Activated T-helper 1 cell treated with anti-CD3 and anti-CD28 coated beads, Interleukin-2, amount 50 U/mL, for 16 hours (primary cell): ENCODE data around the gene ZBTB46.

Experiments used
- DNase-seq, 2 donors: peaks; one replicate each; pipeline ENCODE4 v3.0.0-alpha.2; 2020; ENCODE audit warnings: low read depth in 1 of 2, low spot score in 1 of 2

ZBTB46 gene

DNA sequence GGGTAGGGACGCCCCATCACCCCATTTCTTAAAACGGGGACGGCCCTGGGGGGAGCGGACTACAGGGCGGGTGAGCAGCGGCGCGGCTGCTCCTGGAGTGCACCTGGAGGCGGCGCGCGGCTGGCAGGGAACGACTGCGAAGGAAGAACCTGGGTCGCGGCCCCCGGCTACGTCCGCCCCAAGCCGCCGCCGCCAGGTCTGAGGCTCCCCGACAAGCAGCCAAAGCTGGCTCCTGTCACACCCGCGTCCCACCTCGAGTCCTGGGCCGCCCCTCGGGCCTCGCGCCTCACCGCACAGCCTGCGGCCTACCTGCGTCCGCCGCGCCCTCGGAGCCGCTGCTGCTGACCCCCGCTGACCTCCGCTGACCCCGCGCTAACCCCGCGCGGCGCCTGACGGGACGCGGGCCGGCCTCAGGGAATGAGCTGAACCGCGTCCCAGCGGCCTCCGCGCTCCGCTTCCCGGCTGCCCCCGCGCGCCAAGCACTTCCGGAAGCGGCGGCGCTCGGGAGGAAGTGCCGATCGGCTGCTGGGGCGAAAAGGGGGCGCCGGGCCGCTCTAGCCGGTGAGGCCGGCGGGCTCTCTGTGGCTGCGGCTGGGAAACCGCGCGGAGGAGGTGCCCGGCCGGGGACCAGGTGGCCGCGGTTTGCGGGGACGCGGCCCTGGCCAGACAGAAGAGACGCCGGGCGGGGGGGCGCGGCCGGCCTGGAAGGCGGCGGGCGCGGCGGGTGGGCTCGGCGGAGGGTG, 123.3 kb downstream of the ZBTB46 start, which contains the start of the genes ARFRP1 and ZGPAT:
Gene ARFRP1 (minus strand): TSS at position 419 of the 743 bp plus-strand sequence. CDS start 885 bp downstream, outside the sequence.
Gene ZGPAT (plus strand): TSS at position 482 of the 743 bp plus-strand sequence. CDS start 542 bp downstream, outside the sequence.
- peak; percentile 69 to 86 for DNase-seq

DNA sequence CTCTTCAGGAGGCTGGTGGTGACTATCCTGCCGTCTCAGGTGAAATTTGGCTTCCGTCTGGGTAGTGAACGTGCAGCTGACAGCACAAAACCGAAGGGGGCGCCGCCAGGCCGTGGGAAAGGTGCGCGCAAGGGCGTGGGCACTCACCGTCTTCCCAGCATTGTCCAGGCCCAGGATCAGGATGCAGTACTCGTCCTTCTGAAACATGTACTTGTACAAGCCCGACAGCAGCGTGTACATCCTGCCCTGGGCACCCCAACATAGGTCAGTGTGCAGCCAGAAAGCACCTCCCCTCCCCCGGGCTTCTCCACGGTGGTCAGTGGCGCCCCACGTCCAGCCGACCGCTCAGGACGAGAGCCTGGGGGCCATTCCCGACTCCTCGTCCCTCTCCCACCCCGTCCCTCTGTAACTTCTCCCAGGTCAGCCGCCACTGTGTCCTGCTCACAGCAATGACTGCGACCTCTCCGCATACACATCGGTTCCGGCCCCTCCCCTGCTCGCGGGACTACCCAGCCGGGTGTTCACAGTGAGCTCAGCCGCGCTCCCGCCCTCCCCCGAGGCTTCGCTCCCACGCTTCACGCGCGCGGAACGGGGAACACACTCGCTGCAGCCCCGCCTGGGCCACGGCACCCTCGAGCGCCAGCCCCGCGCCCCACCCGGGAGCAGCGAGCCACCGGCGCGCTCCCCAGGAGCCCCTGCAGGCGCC, 124.1 kb downstream of the ZBTB46 start:
- peak in 1 of 2 donors; percentile 43 for DNase-seq

DNA sequence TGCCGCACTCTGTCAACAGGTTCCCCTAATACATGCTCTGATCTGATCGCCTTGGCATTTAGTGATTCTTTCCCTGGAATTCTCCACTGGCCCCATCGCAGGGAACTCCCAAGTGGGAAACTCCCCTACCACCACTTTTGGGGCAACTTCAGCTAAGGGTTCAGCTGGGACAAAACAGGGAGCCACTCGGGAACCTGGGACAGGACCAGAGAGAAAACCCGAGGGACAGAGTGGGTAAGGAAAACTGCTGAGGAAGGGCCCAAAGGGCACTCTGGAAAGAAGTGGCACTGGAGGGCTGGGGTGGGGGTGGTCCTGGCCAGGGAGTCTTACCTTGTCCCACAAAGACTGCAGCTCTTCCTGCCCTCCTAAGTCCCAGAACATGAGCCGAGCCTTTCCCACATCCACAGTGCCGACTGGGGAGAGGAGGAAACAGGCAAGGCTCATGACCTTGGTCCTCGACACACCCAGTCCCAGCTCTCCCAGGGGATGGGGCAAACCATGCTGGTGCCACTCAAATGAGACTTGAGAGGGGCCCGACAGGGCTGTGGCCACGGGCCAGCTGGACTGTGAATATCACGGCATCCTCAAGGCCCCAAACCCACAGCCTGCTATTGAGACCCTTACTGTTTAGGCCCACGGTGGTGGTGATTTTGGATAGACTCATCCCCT, 124.9 kb downstream of the ZBTB46 start:
- DNase-seq, result no peak

DNA sequence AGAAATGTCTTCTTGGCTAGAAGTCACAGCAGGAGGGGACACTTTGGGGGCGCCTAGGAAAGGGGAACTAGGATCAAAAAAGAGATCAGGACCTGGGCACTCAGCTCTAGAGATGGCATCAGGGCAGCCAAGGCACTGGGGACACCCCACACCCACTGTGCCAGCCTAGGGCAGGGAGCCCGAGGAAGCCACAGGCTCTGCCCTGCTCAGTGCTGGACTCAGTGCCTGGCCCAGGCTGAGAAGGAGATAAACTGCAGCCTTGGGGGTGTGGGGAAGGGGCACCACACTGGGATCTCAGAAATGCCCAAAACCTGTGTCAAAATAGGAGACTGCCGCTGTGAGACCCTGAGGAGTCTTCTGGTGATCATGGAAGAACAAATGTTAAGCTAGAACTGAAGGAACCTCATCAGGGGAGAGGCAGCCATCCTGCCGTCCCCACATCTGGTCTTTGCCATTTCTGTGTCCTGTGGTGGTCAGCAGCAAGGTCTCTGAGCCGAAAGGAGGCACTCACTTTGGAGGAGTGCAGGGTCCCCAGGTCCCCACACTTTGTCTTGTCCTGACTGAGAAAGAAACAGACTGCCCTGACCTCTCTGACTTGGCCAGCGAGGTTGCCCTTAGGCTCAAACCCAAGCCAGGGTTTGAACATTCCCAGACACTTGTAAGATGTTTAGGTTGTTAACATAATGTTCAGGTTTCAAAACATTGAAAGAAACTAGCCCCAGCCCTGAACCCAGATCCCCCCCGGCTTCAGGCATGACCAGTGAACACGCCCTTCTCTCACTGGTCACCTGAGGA, 125.6 kb downstream of the ZBTB46 start:
- DNase-seq, result no peak

- DNase-seq, result no peak
Measured at GRCh38 chr20:63704749-63705117, 126.3 kb downstream of the ZBTB46 start.

- DNase-seq, result no peak
Measured at GRCh38 chr20:63703976-63704748, 126.9 kb downstream of the ZBTB46 start.

- DNase-seq, result no peak
Measured at GRCh38 chr20:63703471-63703975, 127.5 kb downstream of the ZBTB46 start.

DNA sequence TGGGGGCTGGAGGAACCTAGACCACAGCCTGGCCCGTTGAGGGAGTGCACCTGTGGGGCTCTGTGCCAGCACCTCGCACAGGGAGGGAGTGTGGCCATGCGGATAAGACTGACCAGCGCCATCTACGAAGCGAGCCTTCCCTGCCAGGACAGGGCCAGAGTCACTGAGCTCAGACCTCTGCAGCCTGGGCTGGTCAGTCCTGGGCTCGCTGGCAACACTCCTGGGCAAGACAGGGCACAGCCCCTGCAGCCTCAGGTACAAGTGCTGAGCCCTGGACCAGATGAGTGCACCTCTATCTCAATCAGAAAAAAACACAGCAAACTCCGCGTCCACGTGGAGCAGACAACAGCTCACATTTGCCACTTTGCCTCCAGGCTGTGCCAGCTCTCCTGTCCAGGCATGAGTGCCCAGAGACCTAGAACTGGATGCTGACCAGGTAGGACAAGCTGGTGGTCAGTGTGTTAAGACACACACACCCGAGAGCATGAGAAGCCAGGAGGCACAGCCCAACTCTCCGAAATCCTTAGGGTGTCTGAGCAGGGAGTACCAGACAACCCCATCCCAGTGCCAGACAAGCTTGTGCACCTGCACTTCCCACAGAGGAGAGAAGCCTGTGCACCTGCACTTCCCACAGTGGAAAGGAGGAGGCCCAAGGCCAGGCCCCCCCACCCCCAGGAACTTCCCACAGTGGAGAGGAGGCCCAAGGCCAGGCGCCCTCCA, 128.2 kb downstream of the ZBTB46 start:
- no peak for DNase-seq

DNA sequence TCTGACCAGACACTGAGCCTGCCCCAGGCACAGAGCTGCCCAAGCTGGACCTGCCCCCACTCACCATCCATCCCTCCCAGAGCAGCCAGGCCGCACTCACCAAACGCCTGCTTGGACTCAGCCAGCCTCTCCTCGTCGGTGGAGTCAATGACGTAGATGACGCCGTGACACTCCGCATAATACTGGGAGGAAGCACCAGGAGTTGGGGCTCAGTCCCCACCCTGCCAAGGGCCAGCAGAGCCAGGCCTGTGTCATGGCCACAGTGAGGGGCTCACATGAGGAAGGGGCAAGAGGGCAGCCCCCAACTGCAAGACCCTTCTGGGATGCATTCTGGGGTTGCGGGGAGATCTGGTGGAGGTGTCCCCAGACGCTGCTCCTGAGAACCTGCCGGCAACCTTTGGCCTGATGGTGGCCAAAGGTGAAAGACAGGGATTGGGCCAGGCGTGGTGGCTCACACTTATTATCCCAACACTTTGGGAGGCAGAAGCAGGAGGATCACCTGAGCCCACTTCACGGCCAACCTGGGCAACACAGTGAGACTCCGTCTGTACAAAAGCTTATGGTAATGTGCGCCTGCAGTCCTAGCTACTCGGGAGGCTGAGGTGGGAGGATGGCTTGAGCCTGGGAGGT, 128.9 kb downstream of the ZBTB46 start:
- no peak for DNase-seq

GRCh38 chr20:63701329-63702035, 129.6 kb downstream of the ZBTB46 start:
- no peak for DNase-seq

GRCh38 chr20:63701051-63701328, 130.1 kb downstream of the ZBTB46 start:
- DNase-seq, result no peak

DNA sequence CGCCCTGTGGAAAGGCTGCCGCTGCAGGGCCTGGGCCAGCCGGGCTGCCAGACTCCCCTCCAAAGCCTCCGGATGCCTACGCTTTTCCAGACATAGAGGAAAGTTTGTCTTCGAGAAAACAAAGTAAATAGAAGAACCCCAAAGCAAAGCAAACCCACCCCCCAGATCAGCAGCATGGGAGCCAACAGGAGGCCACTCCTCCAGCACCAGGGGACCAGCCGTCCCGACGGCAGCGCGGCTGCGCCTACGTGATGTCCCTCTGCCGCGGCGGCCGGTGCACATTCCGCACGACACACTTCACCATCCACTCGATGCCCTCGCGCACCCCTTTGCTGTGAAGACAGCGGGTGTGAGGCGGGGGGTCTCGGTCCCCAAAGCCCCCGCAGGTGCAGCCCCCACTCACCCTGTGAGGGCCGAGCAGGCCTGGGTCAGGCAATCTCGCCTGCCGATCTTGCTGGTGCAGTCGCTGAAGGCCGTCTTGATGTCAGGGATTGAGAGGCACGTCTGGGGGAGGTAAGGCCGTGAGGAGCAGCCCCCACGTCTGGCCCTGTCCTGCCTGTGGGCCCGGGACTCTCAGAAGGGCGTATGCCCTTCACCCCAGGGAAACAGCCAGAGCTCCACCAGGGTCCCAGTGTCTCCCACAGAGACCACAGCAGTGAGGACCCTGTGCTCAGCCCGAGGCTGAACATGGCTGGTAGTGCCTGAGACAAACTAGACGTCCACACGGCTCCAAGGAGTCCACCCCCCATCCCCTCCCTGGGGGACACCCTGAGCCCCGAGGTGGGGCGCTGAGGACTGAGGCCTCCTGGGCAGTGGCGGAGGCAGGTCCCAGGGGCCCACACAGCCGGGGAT, 130.6 kb downstream of the ZBTB46 start:
- no peak for DNase-seq

- DNase-seq, result no peak
Measured at GRCh38 chr20:63699466-63700198, 131.4 kb downstream of the ZBTB46 start.

DNA sequence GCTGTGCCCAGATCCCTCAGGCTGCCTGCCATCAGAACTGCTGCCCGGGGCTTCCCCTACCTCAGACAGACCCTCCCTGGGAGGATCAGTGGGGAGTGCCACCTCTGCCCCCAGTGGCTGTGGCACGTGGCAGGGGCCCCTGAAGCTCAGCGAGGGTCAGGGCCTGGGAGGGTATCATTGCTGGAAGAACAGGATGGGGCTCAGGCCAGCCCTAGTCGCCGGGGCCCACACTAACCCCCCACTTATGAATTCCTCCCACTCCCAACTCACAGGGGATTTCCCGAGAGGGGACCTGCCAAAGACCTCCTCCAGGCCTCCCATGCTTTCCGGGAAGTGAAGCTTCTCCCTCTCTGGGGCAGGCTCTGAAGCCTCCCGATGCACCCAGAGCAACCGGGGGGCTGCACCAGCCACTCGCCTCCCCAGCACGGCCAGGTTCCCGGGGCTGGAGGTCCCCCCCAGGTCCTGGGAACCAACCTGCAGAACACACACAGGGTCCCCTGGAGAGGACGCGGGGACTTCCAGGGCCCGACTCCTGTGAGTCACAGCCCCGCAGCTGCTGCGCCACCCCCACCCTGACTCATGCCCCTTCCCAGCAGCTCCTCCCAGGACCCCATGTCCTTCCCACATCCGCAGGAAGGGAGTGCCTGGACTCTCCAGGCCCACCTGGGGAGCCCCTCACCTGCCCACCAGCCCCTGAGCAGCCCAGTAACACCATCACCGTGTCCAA, 132.2 kb downstream of the ZBTB46 start:
- peak in 1 of 2 donors; percentile 38 for DNase-seq

- no peak for DNase-seq
Measured at GRCh38 chr20:63697868-63698545, 133.1 kb downstream of the ZBTB46 start.

DNA sequence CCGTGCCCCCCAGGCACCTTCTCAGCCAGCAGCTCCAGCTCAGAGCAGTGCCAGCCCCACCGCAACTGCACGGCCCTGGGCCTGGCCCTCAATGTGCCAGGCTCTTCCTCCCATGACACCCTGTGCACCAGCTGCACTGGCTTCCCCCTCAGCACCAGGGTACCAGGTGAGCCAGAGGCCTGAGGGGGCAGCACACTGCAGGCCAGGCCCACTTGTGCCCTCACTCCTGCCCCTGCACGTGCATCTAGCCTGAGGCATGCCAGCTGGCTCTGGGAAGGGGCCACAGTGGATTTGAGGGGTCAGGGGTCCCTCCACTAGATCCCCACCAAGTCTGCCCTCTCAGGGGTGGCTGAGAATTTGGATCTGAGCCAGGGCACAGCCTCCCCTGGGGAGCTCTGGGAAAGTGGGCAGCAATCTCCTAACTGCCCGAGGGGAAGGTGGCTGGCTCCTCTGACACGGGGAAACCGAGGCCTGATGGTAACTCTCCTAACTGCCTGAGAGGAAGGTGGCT, 133.7 kb downstream of the ZBTB46 start:
- DNase-seq, result no peak
